Epidermal melanocyte (primary cell): ENCODE results near the gene GNB1.
A peak's percentile ranks its signal among the peaks of the same experiment; 100 is the strongest.

Source experiments
- DNase-seq: peaks from one replicate; pipeline ENCODE4 v3.0.0; 2011; ENCODE audit warnings: low spot score; ENCODE audit not compliant: insufficient read length

GNB1 gene

DNA sequence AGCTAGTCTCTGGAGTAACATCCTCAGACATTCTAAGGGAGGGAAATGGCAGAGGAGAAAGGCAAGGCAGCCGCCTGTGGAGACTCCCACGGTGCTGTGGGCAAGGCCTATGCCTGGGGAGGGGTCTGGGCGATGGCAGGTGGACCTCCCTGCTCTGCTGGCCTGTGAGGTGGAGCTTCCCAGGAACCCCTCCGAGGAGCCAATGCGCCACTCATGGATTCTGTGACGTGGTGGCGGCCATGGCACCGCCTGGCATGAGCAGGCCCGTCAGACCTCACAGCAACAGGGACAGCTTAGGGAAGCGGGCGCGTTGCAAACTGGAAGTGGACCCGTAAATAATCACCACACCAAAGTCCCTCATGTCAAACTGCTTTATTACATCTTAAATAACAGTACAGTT lies 106.0 kb downstream of the GNB1 start:
- DNase-seq = no peak

DNA sequence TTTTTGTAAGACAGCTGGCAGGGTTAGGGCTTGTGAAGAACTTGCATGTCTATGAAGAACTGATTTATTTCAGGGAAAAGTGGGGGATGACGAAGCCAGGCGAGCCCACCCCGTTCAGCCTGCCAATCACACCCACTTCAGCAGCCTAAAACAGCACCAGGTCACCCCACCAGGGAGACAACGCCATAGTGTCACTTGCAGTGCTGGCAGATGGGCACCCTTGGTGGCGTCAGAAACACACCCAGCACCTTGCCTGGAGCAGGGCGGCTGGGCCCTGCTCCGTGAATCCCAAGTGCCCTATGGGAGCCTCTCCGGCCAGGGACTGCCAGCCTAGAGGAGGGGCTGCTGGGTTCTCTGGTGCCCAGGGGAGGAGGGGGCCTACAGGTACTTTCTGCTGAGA lies 107.6 kb downstream of the GNB1 start:
- DNase-seq = no peak

DNA sequence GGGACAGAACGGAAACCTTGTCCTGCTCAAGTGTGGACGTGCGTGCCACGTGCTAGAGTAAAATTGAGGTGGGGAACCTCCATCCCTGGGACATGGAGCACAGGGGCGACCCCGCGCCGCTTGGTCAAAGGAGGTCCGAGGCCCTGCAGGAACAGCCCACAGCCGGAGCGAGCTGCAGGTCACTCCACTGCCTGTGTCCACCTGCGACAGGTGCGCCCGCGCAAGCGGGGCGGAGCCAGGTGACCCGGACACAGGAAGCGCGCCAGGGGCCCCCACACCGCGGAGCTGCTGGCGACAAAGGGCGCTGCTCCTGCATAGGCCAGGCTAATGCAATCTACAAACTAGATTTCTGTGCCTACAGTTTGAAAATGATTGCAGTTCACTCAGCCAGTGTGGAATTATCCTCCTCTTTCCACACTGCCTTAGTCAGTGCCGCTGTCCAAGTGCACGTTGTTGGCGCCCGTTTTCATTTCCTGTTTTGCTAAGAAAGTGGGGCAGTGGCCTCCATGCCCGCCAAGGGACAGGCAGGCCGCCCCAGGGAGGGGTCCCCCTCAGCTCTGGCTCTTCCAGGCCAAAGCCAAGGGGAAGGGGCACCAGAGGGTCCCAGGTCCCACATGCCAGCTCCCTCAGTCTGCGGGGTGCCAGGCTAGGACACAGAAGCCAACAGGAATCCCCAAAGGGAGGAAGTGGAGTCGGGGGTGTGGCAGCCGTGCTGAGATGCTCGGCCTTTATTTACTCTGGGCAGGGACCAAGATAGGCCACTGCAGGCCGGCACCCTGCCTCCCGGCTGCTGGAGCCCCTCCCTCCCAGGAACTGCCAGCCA lies 108.3 kb downstream of the GNB1 start:
- DNase-seq = no peak

DNA sequence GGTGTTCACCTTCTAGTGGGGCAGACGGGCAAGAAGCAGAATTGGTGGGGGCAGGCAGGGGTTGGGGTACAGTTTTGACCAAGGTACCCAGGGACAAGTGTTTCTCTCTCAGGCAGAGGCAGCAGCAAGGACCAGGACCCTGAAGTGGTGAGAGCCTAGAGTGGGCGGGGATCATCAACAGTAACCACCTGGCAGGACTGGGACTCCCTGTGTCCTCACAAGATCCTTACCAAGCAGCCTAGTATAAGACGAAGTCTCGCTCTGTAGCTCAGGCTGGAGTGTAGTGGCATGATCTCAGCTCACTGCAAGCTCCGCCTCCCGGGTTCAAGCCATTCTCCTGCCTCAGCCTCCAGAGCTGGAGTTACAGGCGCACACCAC lies 109.4 kb downstream of the GNB1 start:
- no peak for DNase-seq

DNA sequence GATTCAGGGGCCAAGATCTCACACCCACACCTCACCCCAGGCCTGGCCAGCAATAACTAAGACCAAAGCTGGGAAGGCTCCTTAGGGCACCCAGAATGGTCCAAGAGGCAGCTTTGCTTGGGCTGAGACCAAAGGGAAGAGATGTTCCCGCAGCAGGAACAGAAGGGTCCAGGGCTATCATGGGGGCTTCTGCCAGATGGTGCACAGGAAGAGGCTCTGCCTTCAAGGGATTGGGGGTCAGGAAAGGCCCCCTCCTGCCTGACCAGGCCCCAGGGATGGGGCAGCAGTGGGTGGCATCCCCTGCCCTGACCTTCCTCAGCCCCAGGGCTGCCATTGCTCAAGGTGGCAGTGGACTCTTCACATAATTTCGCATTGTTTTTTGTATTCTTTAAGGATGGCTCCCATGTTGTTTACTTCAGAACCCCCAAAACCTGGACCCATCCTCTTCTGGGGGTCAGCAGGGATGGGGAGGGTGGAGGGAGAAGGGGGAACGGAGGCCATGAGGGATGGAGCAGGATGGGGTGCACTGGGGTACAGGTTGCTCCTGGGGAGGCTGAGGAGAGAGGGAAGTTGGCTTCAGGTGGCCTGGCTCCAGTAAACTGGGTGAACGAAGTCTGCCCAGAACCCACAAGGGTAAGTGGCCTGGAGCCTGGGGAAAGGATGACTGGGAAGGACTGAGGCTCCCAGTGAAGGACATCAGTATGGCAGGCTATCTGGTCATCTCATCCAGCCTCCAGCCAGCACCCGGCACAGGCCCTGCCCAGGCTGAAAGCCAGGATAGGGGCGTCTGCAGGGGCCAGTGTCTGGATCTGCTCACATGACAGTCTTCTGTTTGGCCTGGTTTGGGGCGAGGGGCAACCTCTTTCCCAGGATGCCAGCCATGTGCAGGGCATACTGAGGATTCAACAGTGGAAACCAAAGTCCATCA lies 110.0 kb downstream of the GNB1 start:
- no peak for DNase-seq

DNA sequence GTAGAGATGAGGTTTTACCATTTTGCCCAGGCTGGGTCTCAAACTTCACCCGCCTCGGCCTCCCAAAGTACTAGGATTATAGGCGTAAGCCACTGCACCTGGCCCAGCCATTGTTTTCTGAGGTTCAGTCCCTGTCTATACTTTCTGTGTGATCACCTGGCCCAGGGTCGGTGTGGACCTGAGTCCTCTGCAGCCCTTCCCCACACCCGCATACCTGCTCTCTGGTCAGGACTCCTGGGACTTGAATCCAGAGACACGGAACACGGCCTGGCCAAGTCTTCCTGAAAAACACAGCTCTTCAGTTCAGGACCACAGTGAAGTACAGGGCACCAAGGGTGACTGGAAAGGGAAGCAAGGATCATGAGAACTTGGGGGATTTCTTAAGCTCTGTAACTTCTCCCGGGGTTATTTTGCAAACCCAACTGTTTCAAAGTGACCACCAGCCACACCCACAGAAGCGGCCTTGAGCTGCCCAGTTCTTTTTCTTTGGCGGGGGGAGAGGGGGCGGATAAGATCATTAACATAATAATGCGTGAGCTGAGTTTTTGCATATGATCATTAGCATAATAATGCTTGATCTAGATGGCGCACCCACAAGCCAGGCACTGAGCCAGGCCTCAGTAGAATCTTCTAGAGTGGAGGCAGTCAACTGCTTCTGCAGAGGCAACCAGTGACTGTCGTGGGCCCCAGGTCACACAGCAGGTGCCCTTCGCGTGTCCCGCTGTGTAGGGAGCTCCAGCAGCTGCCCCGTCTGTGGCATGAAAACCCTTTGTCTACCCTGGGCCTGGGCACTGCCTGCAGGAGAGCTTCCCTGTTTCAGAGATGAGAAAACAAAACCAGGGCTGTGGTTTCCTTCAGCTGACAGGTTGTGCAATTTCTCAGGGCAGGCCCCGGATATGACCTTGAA lies 110.9 kb downstream of the GNB1 start:
- no peak for DNase-seq

DNA sequence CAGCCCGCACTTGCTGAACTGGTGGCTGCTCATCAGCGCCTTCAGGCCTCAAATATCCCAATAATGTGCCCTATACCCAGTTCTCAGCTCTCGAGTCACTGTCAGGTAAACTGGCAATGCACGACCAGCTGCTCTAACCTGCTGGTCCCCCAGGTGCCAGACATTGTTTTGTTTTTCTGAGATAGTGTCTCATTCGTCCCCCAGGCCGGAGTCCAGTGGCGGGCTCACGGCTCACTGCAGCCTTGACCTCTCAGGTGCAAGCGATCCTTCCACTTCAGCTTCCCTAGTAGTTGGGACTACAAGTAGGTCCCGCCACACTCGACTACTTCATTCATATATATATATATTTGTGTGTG lies 111.6 kb downstream of the GNB1 start:
- DNase-seq = no peak

DNA sequence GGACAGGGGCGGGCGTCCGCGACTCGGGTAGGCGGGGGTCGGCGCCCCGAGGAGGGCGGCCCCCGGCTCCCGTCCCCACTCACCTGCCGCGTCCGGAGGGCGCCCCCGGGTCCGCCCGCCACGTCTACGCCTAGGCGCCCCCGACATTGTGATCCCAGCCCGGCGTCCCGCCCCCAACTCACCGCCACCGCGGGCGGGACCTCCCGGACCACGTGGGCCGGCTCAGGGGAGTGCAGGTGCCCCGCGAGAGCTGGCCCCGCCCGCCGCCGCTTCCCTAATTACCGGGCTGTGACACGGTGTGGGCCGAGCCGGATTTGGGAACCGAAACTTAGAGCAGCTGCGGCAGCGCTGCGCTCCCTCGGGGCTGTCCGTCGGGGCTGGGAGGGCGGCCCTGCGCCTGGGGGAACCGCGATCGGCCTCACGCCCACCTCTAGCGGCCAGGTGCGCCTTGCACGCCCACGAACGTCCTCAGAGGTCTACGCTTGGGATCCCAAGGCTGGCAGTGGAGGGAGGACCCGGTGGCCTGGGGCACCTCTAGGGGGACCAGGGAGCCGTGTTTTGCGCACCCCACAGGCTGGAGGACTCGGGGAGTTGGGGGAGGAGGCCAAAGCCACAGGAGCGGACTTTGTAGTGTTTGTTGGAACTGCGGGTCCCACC lies 112.1 kb downstream of the GNB1 start:
- DNase-seq = no peak

DNA sequence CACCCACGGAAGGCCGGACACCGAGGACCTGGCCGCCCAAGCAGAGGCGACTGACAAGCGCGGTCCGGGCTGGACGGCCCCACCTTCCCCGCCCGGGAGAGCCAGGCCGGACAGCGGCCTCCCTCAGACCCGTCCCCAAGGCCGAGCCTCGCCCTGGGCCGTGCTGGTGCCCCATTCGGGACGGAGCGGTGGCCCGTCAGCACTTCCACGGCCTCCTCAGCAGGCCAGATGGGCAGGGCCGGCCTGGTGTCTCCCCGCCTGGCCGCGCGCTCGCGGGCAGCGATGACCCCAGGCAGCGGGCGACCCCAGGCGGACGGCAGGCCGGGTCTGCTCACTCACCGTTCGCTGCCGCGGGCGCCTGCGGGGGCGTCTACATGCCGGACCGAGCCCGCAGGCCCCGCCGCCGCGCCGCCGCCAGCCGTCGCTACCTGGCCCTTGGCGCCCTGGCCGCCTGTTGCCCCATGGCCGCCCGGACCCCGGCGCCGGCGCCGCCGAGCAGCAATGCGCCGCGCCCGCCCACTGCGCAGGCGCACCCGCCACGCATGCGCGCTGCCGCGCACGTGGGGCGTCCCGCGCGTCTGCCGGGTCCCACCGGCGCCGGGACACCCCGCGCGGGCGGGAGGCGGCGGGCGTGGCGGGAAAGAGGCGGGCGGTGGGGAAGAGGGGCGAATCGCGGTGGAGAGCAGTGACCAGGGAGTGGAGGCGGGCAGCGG lies 112.8 kb downstream of the GNB1 start, which contains the start of gene NADK:
TSS of gene NADK (minus strand) at position 521 of the 713 bp plus-strand sequence. CDS start 13,064 bp downstream, outside the sequence.
- peak; percentile 81 for DNase-seq

DNA sequence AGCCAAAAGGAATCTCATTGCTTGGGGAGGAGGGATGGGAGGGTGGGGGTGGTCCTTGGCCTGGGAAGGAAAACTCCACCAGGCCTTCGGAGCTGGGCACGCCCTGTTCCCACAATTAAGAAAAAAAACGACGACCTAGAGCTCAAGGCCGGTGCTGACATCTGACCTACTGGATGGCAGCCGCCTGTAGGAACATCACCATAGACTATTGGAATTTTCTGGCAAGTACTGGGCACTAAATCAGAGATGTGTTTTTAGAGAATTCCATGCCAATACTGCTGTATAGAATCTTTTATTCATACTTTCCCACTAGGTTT lies 113.3 kb downstream of the GNB1 start:
- no peak for DNase-seq

DNA sequence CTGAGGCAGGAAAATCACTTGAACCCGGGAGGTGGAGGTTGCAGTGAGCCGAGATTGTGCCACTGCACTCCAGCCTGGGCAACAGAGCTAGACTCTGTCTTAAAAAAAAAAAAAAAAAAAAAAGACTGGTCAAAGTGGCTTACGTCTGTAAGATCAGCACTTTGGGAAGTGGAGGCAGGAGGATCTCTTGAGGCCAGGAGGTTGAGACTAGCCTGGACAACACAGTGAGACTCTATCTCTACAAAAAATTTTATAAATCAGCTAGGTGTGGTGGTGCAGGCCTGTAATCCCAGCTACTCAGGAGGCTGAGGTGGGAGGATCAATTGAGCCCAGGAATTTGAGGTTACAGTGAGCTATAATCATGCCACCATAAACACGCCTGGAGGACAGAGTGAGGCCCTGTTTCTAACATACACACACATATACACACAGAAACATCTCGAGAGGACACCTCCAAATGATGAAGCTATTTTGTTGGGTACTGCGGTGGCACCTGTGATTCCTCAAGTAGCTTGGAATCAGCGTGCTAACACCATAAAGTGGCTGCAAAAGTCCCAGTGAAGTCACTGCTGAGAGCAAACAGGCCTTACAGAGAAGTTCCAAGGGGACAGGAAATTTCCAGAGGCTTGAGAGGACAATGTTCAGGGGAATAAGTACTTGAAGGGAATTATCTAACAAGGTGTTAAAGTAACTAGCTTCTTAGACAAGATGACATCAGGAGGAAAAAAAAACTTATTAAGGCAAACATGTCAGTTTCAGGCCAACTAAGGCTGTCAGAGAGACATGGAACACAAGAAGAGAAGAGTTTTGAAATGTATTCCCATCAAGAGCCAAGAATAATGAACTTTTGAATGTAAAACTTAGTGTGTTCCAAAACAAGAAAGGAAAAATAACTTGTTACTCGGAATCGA lies 114.0 kb downstream of the GNB1 start:
- DNase-seq = no peak

DNA sequence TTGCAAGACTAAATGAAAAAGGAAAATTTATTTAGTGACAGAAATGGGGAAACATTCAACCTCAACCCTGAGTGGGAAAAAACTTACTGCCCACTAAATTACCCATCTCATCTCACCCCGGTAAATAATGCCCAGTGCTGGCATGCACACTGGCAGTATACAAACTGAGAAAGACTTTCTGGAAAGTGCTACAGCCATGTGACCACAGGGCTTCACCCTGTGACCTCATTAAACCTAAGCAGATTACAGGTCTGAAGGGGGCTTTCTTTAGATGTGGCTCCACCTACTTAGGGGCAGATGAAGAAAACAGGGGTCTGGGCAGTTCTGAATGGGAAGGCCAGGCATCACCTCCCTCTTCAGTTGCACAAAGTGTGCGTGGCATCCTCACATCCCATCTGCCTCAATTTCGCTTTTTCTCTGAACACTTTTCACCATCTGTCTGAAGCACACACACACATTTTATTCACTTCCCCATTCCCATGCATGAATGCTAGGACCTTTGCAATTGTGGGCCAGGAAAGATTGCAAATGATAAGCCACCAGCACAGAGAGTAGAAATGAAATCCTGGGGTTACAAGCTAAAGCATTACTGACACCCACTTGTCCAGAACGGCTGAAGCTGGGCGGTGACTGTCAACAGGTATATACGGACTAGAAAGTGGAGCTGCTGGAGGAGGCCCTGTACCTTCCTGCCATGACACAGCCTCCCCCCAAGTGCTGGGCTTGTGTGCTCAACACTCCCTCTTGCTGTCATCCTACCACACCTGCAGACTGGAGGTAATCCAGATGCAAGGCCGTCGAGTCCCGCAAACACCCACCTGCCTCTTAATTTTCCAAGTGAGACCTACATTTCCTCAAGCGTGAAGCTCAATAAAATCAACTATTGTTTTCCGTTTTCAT lies 115.3 kb downstream of the GNB1 start:
- no peak for DNase-seq

DNA sequence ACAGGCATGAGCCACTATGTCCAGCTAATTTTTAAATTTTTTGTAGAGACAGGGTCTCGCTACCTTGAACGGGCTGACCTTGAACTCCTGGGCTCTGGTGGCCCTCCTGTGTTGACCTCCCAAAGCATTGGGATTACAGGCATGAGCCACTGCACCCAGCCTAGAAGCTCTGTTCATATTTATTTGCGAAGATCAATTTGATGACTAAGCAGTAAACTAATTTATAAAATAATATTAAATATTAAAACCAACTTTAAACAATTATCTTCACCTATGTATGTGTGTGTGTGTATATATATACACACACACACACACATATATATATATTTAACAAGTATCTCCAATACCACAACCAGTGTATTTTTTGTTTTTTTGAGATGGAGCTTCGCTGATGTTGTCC lies 117.0 kb downstream of the GNB1 start:
- DNase-seq = no peak

DNA sequence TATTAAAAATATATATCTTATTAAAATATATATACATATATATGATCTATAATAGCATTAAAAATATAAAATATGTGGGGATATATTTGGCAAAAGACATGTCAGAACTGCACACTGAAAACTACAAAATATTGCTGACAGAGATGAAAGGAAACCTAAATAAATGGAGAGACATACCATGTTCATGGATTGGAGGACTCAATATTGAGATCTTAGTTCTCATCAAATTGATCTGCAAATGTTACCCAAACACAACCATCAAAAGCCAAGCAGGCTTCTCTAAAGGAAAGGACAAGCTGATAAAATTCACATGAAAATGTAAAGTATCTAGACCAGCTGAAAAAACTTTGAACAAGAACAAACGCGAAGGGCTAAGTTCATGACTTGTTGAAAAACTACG lies 119.8 kb downstream of the GNB1 start:
- DNase-seq = no peak

DNA sequence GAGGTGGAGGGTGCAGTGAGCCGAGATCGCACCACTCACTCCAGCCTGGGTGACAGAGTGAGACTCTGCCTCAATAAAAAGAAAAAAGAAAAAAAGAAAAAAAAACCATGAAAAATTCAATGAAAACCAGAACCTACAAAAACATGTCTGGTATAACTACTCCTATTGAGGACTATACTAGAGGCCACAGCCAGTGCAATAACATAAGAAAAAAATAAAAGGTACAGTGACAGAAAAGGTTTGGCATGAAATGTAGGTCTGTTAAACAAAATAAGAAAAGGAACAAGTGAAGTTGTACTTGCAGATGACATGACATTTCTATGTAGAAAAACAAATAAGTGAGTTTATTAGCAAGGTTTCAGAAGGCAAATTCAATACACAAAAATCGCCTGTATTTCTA lies 120.8 kb downstream of the GNB1 start:
- no peak for DNase-seq

DNA sequence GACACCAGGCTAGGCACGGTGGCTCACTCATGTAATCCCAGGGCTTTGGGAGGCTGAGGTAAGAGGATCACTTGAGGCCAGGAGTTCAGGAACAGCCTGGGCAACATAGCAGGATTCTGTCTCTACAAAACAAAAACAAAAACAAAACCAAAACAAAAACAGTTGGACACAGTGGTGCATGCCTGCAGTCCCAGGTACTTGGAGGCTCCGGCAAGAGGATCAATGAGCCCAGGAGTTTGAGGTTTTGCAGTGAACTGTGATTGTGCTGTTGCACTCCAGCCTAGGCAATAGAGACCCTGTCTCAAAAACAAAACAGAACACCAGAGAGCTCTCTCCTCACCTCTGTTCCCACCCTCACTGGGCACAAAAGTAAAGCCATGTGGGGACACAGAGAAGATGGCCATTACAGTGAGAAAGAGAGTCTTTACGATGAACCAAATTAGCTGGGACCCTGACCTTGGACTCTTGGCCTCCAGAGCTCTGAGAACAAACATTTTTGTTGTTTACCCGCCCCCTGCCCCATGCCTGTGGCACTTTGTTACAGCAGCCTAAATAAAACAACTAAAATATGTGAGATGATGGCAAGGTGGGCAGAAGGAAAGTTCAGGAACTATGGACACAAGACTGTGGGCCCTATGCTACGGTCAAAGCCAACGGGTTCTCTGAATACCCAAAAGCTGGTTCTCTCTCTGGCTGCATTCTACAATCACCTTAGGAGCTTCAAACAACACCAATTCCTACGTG lies 122.5 kb downstream of the GNB1 start:
- DNase-seq = no peak

DNA sequence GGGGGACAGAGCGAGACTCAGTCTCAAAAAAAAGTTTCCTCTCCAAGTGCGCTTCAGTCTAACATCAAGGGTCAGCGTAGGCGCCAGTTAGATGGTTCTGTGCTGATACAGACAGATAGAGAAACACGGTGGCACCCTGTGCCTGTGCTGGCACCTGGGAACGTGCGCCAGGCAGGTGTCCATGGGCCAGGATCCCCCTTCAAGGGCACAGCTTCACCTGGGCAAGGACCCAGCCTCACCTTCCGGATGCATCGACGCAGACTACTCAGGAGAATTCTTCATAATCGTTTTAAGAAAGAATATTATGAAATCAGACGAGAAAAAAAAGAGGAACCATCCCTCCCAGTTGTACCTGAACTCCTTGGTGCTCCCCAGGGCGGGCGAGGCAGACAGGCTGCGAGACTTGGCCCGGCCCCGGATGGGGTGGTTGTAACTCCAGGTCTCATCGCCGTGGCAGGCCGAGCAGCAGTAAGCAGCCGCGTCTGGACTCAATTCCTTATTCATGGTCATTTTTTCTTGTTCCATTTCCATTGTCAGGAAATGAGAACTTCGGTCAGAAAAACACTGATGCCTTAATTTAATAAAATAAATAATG lies 125.9 kb downstream of the GNB1 start:
- DNase-seq = no peak
